GM18870 (cell line): ENCODE data around the gene CLUH.

Experiments used
- ATAC-seq: cut with Tn5 transposase; IDR thresholded peaks from one replicate; pipeline ENCODE4 v1.9.1; 2021; ENCODE audit warnings: moderate library complexity; ENCODE audit not compliant: unreplicated experiment

Gene CLUH

DNA sequence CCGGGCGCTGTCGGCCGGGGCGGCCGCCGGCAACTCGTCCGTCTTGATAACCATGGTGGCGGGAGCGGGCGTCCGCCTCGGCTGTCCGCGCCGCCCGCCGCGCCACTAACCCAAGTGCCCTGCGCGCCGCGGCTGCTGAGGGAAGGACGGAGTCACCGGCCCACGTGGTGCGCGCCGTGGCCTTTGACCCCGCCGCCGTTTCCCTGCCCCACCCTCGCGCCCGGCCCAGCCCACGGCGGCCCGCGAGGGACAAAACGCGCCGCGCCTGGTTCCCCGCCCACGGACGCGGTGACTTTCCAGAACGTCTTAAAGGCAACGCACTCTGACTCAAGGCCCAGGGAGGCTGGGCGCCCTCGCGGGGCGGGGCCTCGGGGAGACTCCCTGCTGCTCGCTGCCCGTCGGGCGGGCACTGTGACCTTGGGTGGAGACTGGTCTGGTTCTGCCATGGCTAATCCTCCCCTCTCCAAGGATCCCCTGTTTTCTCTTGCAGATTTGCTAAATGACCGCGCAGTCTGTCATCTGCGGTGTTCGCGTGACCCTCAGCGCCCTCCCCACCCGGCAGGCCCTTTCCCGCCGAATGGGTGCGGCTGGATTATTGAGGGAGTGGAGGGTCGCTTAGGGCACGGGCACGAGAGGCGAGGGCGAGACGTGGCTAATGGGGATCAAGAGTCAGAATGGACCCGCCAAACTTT lies at the start of gene CLUH:
TSS of gene CLUH (minus strand) at position 157 of the 692 bp plus-strand sequence. CDS start at position 54, 103 bp downstream.
- peak; percentile 75 for ATAC-seq

DNA sequence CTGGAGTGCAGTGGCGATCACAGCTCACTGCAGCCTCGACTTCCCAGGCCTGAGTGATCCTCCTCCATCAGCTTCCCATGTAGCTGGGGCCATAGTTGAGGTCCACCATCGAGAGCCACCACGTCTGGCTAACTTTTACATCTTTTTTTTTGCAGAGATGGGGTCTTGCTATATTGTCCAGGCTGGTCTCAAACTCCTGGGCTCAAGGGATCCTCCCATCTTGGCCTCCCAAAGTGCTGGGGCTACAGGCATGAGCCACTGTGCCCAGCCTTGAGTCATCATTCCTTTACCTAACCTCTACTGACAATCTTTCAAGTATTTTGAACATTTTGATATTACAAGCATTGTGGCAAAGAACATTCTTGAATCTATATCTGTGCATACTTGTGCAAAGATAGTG lies 47.3 kb upstream of the CLUH start:
- no peak for ATAC-seq

DNA sequence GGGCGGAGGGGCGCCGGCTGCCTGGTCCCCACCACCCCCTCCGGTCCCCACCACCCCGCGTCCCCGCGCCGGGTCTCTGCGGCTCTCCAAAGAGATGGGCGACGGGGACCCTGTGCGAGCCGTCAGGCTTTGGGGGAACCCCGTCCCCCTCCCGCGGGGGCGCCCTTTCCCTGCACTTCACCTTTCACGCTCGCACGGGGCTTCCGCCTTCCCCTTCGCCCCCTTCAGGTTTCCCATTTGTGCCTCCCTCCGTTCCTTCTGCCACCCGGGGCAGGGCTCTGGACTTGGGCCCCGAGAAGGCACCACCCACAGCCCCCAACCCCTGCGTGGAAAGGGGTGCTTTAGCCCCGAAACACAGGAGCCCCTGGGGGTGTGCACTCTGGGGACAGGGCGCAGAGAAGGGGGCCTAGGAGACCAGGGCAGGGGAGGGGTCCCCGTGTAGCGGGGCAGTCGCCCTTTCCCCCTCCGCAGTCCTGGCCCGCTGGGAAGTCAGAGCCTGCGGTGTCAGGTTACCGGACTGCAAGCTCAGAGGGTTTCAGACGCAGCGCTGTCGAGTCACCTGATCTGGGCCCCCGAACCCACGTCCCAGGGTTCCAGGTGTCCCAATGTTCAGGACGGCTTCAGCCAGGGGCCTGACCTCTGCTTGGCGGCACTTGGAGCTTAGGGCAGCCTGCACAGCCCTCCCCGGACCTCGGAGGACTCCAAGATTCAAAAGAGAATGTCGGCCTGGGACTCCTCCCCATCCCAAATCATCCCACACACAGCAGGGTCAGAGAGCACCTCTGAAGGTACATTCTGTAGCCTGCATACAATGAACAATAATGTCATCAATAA lies 44.5 kb upstream of the CLUH start:
- no peak for ATAC-seq

DNA sequence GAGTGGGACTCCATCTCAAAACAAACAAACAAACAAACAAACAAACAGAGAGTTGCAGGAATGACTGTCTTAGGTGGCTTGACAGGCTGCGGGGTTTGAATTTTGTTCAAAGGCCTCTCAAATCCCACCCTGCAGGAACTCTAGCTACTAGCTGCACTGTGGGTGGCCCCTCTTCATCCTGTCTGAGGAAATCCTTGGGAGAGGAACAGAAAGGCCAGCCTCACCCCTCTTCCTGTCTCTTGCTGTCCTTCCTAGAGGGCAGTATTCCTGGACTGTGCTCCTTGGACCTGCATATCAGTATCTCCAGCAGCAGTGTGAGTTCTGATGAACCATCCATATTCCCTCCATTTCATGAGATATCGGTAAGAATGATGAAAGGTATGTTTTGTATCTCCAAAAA lies 39.9 kb upstream of the CLUH start:
- no peak for ATAC-seq

DNA sequence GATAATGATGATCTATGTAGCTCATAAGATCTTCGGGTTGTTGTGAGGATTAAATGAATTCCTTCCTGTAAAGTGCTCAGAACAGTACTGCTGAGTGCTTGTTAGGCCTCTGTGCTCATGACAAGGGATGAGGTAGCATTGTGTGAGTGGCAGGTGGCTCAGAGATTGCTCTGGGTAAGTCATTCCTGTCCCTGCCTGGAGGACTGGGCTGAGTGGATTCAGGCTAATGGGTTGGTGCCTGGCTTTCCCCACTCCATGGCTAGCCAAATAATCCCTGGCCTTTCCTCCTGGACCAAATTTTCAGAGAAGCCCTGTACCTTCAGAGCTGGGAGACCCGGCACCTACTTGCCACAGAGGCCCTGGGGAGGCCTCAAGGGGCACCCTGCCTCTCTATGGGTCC lies 39.2 kb upstream of the CLUH start:
- no peak for ATAC-seq

DNA sequence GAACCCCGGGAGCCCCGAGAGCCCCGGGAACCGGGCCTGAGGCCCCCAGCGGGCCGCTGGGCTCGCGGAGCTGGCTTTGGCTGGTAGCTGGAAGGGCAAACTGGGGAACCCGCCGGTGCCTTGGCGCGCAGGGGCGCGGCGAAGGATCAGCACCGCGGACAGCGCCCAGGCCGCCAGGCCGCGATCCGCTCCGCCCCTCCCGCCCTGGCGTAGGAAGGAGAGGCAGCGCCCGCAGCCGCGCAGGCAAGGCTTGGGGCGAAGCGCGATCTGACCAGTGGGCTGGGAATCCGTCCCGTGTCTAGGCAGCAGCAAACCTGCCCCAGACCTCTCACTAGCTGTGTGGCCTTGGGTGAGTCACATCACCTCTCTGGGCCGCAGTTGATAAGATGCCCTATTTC lies 38.2 kb upstream of the CLUH start:
- no peak for ATAC-seq

GRCh38 chr17:2749058-2749783 lies 37.7 kb upstream of the CLUH start, which contains the start of gene CCDC92B:
CCDC92B (minus strand) TSS chr17:2749652; CDS start chr17:2735145, 14,507 bp downstream.
- ATAC-seq = no peak

DNA sequence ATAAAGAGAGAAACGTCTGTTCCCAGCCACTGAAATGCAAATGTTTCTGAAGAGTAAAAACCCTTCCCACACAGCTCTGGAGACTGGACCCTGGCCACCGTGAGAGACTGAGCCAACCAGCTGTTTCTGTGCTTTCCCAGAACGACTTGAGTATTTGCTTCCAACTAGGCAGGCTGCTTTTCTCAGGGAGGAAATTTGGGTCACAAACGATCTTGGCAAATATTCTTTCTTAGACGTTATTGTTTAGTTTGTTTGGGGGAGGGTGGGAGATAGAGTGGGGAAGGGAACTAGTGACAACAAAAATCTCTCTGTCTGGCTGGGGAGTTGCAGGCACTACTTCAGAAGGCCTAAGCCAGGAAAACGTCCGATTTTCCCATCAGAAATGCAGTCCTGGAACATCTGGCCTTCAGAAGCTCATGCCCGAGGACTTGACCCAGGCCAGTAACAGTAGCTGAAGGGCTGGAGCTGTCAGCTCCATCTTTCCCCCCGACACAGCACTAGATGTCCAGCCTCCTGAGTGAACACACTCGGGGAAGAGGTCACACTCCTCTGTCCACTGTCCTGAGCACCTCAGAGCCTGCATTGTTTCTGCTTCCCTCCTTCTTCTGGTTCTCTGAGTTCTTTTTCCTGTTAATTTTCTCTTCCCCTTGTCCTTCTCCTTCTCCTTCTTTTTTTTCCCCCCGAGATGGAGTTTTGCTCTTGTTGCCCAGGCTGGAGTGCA lies 33.9 kb upstream of the CLUH start:
- no peak for ATAC-seq

- no peak for ATAC-seq
These were observed 26.1 kb upstream of the CLUH start for GRCh38 chr17:2737693-2738092.

DNA sequence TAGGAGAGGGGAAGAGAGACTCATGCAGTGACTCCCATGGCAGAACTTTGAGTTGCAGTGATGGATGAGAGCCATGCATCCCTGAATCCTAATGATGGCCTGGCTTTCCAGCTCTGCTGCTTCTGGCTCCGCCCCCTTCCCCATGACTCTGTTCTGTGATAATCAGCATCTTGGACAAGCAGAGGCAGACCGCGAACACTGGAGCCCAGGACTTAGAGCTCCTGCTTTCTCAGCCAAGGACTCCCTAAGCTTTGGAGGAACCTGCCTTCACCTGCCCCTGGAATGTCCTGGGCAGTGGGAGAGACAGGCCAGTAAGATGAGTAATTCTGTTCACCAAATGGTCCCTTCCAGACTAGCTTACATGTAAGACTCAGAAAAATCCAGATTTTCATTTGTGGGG lies 25.4 kb upstream of the CLUH start:
- no peak for ATAC-seq

DNA sequence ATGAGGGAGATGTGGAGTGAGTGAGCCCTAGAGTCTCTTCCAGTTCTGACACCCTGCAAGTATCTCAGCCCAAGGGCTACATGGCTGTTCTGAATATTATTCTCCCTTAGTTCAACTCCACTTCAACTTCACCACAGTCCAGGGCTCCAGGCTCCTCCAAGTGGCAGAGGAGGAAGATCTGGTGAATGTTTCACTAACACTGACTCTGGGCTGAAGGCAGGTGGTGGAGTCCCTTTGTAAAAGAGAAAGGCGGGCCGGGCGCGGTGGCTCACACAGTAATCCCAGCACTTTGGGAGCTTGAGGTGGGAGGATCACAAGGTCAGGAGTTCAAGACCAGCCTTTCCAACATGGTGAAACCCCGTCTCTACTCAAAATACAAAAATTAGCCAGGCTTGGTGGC lies 24.3 kb upstream of the CLUH start:
- ATAC-seq = no peak

DNA sequence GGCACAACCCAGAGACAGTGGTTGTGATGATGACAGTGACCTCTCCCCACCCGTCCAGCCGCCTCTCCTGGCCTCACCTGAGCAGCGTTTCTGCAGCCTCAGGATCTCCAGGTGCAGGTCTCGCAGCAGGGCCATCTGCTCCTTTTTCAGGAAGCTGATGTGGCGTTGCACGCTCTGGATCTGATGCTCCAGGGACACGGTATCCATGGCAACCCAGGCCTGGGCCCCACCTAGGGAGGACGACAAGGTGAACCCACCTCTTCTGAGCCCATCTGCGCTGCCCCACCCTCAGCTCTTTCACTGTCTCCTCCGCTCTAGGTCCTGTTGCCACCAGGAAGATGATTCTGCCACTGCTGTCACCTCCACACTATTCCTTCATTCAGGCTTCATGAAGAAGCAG lies 23.4 kb upstream of the CLUH start:
- no peak for ATAC-seq

- ATAC-seq = no peak
These were observed 20.2 kb upstream of the CLUH start for GRCh38 chr17:2731807-2732206.

- ATAC-seq = no peak
These were observed 19.3 kb upstream of the CLUH start for GRCh38 chr17:2730764-2731353.

DNA sequence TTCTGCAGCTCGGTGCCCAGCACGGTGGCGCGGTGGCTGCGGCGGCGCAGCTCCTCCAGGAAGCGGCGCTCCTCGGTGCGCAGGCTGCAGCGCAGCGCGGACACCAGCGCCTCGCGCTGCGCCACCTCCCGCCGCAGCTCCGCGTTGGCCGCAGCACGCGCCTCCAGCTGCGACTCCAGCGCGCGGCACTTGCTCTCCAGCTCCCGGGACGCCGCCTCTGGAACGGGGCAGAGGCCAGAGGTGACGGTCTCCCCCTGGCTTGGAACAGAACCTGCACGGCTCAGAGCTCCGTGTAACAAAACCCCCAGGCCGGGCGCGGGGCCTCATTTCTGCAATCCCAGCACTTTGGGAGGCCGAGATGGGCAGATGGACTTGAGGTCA lies 13.2 kb upstream of the CLUH start:
- ATAC-seq = no peak

DNA sequence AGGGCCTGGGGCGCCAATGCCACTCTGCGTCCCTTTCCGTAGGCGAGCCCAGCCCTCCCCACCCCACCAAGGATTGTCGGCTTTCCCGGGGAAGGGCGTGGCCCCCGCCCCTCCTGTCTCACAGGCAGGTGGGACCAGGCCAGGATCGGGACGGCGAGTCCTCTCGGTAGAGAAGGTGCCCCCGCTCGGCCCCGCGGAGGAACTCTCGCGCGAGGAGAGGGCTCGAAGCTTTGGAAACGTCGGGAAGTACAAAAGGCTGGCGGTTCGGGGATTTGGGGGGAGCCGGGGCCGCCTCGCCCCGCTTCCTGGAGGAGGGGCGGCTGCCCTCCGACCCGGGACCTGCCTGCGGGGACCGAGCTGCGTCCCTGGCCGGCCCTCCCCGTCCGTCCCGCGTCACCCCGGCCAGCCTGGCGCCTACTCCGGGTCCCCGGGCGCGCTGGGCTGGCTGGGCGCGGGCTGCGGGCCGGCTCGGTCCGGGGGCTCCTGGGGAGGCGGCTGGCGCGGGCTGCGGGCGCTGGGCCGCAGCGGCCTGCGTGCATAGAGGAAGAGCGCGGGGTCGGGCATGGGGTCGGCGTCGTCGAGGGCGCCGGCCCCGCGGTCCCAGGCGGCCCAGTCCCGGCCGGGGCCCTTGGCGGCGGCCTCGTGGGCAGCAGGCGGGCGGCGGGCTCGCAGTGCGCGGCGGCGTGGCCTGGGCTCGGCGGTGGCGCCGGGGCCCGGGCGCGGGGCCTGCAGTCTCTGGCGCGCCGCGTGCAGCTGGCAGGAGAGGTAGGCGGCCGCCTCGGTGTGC lies 12.6 kb upstream of the CLUH start:
- ATAC-seq = no peak

- no peak for ATAC-seq
These were observed 12.0 kb upstream of the CLUH start for GRCh38 chr17:2723505-2723996.

DNA sequence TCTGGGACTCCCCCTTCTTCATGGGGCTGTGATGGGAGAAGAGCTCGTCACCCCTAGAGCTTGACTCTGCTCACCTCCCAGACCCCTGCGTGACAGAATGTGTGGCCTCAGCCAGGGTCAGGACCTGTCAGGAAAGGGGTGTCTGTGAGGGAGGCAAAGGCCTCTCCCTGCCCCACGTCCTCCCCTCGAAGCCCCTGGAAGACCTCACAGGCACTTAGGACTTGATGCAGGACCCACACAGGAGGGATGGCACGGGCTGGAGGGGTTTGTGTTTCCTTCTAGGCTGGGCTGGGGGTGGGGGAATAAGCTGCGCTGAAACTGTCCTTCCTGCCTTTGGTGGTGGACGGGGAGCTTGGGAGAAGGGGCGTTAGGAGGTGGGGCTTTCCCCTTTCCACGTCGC lies 11.0 kb upstream of the CLUH start:
- ATAC-seq = no peak

GRCh38 chr17:2721603-2722002 lies 10.0 kb upstream of the CLUH start:
- no peak for ATAC-seq

- no peak for ATAC-seq
These were observed 8.3 kb upstream of the CLUH start for GRCh38 chr17:2719861-2720260.
